Loucy (cell line): ENCODE measurements around the gene LRIF1.

Experiments
- H2AFZ ChIP-seq: fragments of 200-600 bp; sonication (generic); 2 replicates; pipeline ENCODE4 v1.6.0; 2016; ENCODE audit warnings: antibody characterized with exemption, mild to moderate bottlenecking, low read length, moderate library complexity
- H3F3A ChIP-seq: fragments of 200-600 bp; 2 replicates; pipeline ENCODE4 v1.6.0; 2016; ENCODE audit warnings: antibody characterized with exemption, low read depth, mild to moderate bottlenecking
- H3K27me3 ChIP-seq: fragments of 200-600 bp; sonication (generic); 2 replicates; pipeline ENCODE4 v1.6.1; 2014; ENCODE audit warnings: low read length, mild to moderate bottlenecking; ENCODE audit not compliant: insufficient read depth, poor library complexity, severe bottlenecking
- H3K36me3 ChIP-seq: fragments of 200-600 bp; sonication (generic); 2 replicates; pipeline ENCODE4 v1.6.1; 2016; ENCODE audit warnings: low read length; ENCODE audit not compliant: insufficient read depth
- H3K4me1 ChIP-seq: fragments of 200-600 bp; sonication (generic); 2 replicates; pipeline ENCODE4 v1.5.1; 2014; ENCODE audit warnings: low read length, mild to moderate bottlenecking; ENCODE audit not compliant: insufficient read depth, poor library complexity, severe bottlenecking
- H3K4me2 ChIP-seq: fragments of 200-600 bp; sonication (generic); 2 replicates; pipeline ENCODE4 v1.6.0; 2014; ENCODE audit warnings: antibody characterized with exemption, low read length, low read depth, mild to moderate bottlenecking; ENCODE audit not compliant: poor library complexity, severe bottlenecking
- H3K4me3 ChIP-seq: fragments of 200-600 bp; sonication (generic); 2 replicates; pipeline ENCODE4 v1.5.1; 2014; ENCODE audit warnings: low read length, mild to moderate bottlenecking, mixed read lengths; ENCODE audit not compliant: poor library complexity, severe bottlenecking
- H3K79me2 ChIP-seq: fragments of 200-600 bp; sonication (generic); 2 replicates; pipeline ENCODE4 v1.6.1; 2014; ENCODE audit warnings: low read length; ENCODE audit not compliant: insufficient read depth
- H3K9ac ChIP-seq: fragments of 200-600 bp; sonication (generic); 2 replicates; pipeline ENCODE4 v1.6.0; 2014; ENCODE audit warnings: mild to moderate bottlenecking, low read depth, low read length, moderate library complexity; ENCODE audit not compliant: poor library complexity, severe bottlenecking
- H3K9me2 ChIP-seq: fragments of 200-600 bp; sonication (generic); replicated peaks from 2 replicates; pipeline ENCODE4 v1.6.1; 2016; ENCODE audit warnings: low read depth, low read length, mixed read lengths
- H3K9me3 ChIP-seq: fragments of 200-600 bp; sonication (generic); 2 replicates; pipeline ENCODE4 v1.6.1; 2014; ENCODE audit warnings: mild to moderate bottlenecking, antibody characterized with exemption, low read length, low read depth; ENCODE audit not compliant: insufficient read depth
- H4K20me1 ChIP-seq: fragments of 200-600 bp; sonication (generic); 2 replicates; pipeline ENCODE4 v1.6.0; 2014; ENCODE audit warnings: antibody characterized with exemption, low read length, mild to moderate bottlenecking; ENCODE audit not compliant: insufficient read depth, poor library complexity, severe bottlenecking
- CTCF ChIP-seq: fragments of 200-600 bp; sonication (generic); conservative IDR thresholded peaks from 2 replicates; pipeline ENCODE4 v1.5.1; 2014; ENCODE audit warnings: mild to moderate bottlenecking, antibody characterized with exemption, low read length
- EZH2phosphoT487 ChIP-seq: fragments of 200-600 bp; IDR thresholded peaks from 2 replicates; pipeline ENCODE4 v1.6.1; 2018; ENCODE audit warnings: antibody characterized with exemption, mild to moderate bottlenecking, moderate library complexity, borderline replicate concordance

LRIF1 gene

GRCh38 chr1:110975265-110975664 is 11.5 kb upstream of the LRIF1 start:
- Histone ChIP-seq H3K36me3 (no peaks in the 10 kb centered on the region), H3K9me2 (no peaks in the 10 kb centered on the region), H3K9me3 (0 out of 2 replicates have a peak, but pooled peaks cover 3% of the 10 kb centered on the region), H2AFZ (no peak overlapping the region), H4K20me1 (no peaks in the 10 kb centered on the region), H3K4me3 (no peak overlapping the region), H3K79me2 (no peaks in the 10 kb centered on the region), H3K4me1 (no peaks in the 10 kb centered on the region), H3F3A (no peaks in the 10 kb centered on the region), H3K4me2 (no peak overlapping the region), H3K27me3 (peaks cover 52% of the 10 kb centered on the region), H3K9ac (no peak overlapping the region)
- TF ChIP-seq EZH2phosphoT487 (no peak), CTCF (no peak)

DNA sequence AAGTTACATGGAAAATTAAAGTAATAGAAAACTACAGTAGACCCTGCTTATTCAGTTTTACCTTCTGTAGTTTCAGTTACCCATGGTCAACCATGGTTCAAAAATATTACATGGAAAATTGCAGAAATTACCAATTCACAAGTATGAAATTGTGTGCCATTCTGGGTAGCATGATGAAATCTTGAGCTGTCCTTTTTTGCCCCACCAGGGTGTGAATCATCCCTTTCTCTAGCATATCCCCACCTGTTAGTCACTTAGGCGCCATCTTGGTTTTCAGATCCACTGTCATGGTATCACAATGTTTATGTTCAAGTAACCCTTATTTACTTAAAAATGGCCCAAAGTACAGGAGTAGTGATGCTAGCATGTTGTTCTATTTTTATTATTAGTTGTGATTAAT is 3.5 kb upstream of the LRIF1 start:
- no peak overlapping the region for H3K4me3 ChIP-seq
- peaks cover 6% of the 10 kb centered on the region; the same call in 1 of the 2 replicates for H3F3A ChIP-seq
- H3K9ac ChIP-seq: no peak overlapping the region
- H3K36me3 ChIP-seq: no peaks in the 10 kb centered on the region
- H3K9me3 ChIP-seq: no peaks in the 10 kb centered on the region
- H3K79me2 ChIP-seq: peaks cover 8% of the 10 kb centered on the region
- H2AFZ ChIP-seq: no peak overlapping the region
- H3K4me1 ChIP-seq: peaks cover 17% of the 10 kb centered on the region
- H3K9me2 ChIP-seq: no peaks in the 10 kb centered on the region
- peaks cover 8% of the 10 kb centered on the region for H4K20me1 ChIP-seq
- peaks cover 79% of the 10 kb centered on the region for H3K27me3 ChIP-seq
- no peak overlapping the region for H3K4me2 ChIP-seq
- no peak for TF ChIP-seq CTCF
- TF ChIP-seq EZH2phosphoT487: no peak

DNA sequence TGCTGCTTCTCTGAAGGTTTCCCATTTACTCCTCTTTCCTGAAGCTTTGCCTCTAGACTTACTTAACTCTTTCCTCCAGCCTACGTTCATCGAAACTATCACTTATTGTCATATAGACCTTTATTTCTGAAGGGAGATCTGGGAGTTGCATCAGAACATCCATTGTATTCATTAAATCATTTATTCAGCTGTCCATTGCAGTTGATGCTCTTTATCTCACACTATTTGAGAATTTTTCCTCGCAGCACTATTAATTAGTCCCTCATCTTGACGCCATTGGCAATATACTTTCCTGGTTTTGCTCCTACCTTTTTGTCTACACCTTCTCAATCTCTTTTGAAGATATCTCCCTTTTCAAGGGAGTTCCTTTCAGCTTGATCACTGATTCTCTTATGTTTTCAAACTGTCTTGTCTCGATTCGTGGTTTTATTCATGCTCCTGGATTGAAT is 757 bp upstream of the LRIF1 start:
- TF ChIP-seq CTCF (no peak), EZH2phosphoT487 (no peak)
- Histone ChIP-seq H3F3A (peaks cover 6% of the 10 kb centered on the region; the same call in 1 of the 2 replicates), H3K36me3 (no peaks in the 10 kb centered on the region), H3K79me2 (peaks cover 32% of the 10 kb centered on the region), H3K4me3 (peak overlapping the region; percentile 89), H2AFZ (peak overlapping the region; percentile 75), H3K9me2 (no peaks in the 10 kb centered on the region), H3K9me3 (no peaks in the 10 kb centered on the region), H3K9ac (no peak overlapping the region), H4K20me1 (peaks cover 34% of the 10 kb centered on the region), H3K4me2 (peak overlapping the region; percentile 83), H3K27me3 (peaks cover 53% of the 10 kb centered on the region), H3K4me1 (peaks cover 28% of the 10 kb centered on the region)
